ENCODE results near the gene GALNT5.

The GALNT5 gene

DNA sequence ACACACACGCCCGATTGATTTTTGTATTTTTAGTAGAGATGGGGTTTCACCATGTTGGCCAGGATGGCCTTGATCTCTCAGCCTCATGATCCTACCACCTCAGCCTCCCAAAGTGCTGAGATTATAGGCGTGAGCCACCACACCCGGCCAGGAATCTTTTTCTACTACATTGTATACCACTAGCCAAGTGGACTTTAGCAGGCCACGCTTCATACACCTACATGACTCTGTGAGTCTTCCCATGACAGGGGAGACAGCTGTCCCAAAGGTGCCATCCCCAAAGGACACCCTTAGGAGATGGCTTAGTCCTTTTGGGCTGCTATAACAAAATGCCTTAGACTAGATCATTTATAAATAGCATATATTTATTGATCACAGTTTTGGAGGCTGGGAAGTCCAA is 35.3 kb downstream of the GALNT5 start:
- no peak for DNase-seq (ENCODE audit: low read depth)

DNA sequence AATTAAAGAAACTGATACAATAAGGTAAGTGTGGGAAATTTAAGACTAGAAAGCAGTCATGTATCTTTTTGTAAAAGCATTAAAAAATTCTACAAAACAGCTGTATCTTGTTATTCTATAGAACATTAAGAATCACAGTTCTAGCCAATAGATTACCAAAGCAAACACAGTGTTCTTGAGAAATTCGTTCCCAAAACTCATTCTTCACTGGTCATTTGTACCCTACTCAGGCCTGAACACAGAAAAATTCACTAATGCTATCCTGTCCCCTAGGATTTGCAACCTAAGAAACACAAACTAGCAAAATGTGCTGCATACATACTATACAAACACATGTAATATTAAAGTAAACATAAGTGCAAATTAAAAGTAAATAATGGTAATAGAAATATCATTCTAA is 39.0 kb downstream of the GALNT5 start:
- no peak for DNase-seq (ENCODE audit: low read depth)

- DNase-seq (ENCODE audit: low read depth): no peak
Measured at GRCh38 chr2:157296958-157297357, 39.5 kb downstream of the GALNT5 start.

DNA sequence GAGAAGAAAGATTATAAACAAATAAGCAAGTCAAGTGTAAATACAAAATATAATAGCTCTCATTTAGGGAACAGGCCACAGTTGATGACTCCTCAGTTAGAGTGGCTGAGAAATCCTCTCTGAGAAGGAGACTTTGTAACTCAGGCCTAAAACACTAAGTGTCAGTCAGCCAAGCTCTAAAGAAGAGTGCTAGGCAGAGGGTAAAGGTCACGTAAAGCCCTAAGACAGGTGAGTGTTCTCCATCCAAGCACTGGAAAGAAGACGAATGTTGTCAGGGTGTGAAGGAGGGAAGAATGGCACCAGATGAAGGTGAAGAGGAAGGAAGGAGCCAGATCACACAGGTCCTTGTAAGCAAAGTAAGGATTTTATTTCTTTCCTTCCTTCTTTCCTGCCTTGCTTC is 43.8 kb downstream of the GALNT5 start:
- no peak for DNase-seq (ENCODE audit: low read depth)

GRCh38 chr2:157302492-157303099 is 45.1 kb downstream of the GALNT5 start:
- peak; percentile 6 for DNase-seq (ENCODE audit: low read depth)

- no peak for DNase-seq (ENCODE audit: low read depth)
Measured at GRCh38 chr2:157303612-157304011, 46.1 kb downstream of the GALNT5 start.

DNA sequence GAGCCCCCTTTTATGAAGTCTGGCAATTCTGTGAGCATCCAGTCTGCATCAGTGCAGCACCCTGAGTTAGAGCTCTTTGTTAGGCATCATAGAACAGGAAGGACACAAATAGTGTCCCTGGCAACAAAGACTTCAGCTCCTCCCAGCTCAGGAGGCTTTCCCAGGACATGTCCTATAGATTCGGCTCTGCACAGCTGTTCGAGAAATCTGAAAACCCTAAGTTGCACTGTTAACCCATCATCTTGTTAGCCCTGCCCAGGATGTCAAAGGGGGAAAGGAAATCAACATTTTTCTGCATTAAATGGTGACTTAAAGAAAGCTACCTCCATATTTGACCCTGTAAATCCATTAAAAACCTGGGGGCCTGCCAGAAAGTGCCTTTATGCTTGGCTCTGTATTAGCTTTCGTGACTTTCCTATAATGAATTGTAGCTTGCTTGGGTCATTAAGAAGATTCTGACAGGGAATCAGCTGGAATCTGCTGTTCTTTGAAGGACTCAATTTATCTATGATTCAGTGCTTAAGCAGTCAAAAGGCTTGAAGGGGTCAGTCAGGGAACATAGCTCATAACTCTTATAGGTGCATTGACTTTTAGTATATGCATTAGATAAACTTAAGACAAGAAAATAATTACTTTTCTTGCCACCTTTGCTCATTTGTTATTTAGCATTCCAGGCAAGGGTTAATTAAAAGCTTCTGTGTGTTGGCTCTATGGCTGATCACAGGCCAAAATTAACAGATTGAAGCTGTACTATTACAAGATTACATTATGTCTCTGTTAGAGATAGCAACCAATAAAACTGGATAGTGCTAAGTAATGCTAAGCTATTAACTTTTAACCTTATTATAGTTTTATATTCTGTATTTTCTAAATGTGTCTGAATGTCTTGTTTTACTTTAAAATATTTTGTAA is 47.6 kb downstream of the GALNT5 start:
- no peak for DNase-seq (ENCODE audit: low read depth)

DNA sequence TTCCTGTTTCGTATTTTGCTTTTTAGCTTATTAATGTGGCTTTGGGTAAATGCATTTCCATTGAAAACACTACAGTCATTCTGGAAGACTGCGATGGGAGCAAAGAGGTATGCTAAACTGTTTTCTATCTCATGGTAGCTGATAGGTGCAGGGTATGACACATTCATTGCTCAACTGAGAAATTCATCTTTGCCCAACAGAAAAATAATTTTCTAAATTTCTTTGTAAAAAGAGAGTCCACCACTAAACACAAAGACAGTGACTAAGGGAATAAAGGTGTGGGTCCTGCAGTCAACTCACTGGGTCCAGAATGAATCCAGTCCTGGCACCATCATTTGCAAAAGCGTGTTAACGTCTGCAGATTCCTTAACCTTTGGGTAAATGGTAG is 48.2 kb downstream of the GALNT5 start:
- no peak for DNase-seq (ENCODE audit: low read depth)

DNA sequence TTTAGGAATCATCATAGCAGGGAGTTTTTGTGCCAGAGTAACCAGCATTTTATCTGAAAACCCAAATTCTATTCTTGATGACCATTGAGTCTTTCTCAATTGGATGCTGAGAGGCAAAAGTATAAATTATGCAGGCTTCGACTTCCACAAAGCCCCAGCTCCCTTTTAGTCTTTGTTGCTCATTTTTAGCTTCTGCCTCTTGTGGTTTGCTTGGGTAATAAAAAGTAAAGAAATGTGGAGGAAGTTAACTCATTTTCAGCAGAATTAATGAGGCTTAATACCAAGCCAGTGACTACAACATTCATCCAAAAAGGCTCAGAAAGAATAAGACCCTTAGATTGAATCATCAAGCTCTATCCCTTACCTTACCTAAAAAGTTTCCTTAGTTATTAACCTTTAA is 49.5 kb downstream of the GALNT5 start:
- no peak for DNase-seq (ENCODE audit: low read depth)

DNA sequence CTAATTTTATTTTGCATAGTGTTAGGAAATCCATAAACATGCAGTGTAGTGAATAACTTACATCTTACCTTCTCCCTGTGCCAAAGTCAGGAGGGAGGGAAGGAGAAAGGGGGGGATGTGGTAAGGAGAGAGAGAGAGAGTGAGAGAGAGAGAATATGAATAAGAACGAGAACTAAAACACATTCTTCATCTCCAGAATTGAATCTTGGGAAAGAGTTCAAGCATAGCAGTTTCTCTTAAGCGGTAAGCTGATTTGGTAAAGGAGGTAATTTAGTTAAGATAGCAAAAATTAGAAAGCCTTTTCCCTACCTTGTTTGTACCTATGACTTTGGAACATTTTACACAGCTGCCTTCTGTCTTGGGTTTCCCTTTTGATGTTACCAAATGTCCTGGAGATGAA is 52.4 kb downstream of the GALNT5 start:
- DNase-seq (ENCODE audit: low read depth): no peak

GRCh38 chr2:157311706-157312105 is 54.2 kb downstream of the GALNT5 start:
- DNase-seq (ENCODE audit: low read depth): no peak

DNA sequence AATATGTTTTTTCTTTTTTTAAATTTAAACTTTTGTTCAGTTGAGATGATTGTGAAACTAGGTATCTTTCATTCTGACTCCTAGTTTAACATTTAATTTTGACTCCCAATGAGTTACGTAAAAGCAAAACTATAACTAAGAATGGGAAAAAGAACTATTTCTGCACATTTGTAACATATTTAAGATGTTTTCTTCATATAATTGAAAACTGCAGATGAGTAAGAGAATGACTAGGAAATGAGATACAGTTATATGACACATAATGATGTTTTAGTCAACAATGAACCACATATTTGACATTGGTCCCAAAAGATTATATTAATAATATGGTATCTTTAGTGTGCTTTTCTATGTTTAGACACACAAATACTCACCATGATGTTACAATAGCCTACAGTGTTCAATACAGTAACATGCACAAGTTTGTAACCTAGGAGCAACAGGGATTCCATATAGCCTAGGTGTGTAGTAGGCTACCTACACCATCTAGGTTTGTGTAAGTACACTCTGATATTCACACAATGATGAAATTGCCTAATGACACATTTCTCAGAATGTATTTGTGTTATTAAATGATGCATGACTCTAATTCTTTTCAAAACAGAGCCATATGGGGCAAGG is 55.5 kb downstream of the GALNT5 start:
- no peak for DNase-seq (ENCODE audit: low read depth)

DNA sequence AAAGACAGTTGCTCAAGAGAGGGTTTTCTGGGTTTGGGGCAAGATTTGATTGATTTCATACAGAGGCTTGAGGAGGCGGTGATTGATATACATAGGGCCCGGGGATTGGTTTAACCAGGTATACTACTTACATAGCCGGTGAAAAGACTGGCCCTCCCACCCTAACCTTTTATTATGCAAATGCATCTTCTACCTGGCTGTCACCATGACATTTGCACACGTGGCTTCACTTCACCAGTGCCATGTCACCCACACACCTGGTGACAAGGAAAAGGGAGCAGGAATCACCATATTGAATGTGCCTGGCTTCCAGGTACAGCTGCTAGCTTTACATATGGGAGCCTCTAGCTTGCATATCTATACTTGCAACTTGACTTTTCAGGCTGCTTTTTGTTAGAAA is 58.4 kb downstream of the GALNT5 start:
- DNase-seq (ENCODE audit: low read depth): no peak

DNA sequence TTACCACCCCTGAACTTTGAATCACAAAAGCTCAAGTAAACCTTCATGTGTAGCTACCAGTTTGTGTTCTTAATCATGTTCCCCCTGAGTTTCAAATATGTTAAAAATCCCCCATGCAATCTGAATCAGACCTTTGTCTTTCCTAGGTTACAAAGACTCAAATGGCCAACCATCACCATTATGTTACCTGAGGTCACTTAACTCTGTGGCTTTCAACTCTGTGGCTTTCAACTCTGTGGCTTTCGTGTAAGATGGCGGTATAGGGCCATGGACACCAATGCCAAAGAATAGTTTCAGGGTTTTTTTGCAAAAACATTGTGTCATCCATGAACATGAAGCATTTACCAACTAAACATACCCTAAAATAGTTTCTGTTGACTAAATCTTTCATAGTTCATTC is 61.4 kb downstream of the GALNT5 start:
- DNase-seq (ENCODE audit: low read depth): no peak

- no peak for DNase-seq (ENCODE audit: low read depth)
Measured at GRCh38 chr2:157319795-157320194, 62.3 kb downstream of the GALNT5 start.

GRCh38 chr2:157320409-157320808 is 62.9 kb downstream of the GALNT5 start:
- DNase-seq (ENCODE audit: low read depth): no peak

- DNase-seq (ENCODE audit: low read depth): no peak
Measured at GRCh38 chr2:157321466-157321865, 64.0 kb downstream of the GALNT5 start.

- no peak for DNase-seq (ENCODE audit: low read depth)
Measured at GRCh38 chr2:157322432-157322831, 64.9 kb downstream of the GALNT5 start.

GRCh38 chr2:157324331-157324843 is 66.9 kb downstream of the GALNT5 start:
- DNase-seq (ENCODE audit: low read depth): no peak

DNA sequence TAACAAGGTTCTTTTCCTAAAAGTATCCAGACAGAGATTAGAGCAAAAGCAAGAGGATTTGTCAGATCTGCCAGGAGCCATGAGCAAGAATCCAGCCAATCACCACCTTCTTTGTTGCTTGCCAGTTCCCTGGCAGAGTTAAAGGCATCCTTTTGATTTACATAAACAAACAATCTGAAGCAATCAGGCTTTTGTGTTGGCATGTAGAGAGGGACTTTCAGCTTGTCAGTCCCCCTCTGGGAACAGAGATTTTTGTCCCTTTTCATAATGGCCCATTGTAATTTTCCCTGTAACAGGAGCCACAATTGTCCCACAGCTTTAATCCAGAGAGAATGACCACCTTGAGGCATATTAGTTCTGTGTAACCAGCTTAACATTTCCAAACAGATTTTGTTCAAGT is 68.3 kb downstream of the GALNT5 start, which contains the start of gene ERMN:
TSS of gene ERMN (minus strand) at position 39 of the 400 bp plus-strand sequence. CDS start 182 bp downstream, outside the sequence.
- DNase-seq (ENCODE audit: low read depth): no peak

DNA sequence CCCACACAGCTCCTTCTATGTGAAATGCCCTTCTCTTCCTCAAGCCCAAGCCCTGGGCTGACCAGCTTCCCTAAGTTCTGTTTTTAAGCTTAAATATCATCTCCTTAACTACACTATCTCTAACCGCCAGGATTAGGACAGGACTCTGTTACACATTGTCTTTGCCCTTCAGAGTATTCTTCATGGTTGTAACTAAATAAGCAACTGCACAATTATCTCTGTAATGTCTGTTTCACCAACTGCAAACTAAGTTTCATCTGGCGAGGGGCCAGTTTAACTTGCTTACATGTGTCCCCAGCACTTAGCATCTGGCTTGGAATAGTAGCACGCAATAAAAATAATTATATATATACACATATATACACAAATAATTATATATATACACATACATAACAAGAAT is 69.2 kb downstream of the GALNT5 start:
- DNase-seq (ENCODE audit: low read depth): no peak

- no peak for DNase-seq (ENCODE audit: low read depth)
Measured at GRCh38 chr2:157327200-157327599, 69.7 kb downstream of the GALNT5 start.

All from stimulated activated CD4-positive, alpha-beta T cell treated with anti-CD3 and anti-CD28 coated beads, Interleukin-2, amount 100 ng/mL, for 4 hours (primary cell).